Fibroblast of lung (primary cell): ENCODE data around the gene SNX20. TPM values are rescaled to one million over a fixed set of nuclear protein-coding genes. Genes with fewer than 3 reads are reported as not detected.

Source experiments
- DNase-seq, 2 donors: peaks; one replicate each; pipeline versions ENCODE4 v3.0.0 to v3.0.0-alpha.2; 2010; ENCODE audit warnings: low read depth in 2 of 2
- H2AFZ ChIP-seq: 2 replicates; pipeline ENCODE4 v1.5.1; 2012; ENCODE audit warnings: low read length, control low read depth, inconsistent platforms
- H3K27ac ChIP-seq: 2 replicates; pipeline ENCODE4 v1.5.1; 2011; ENCODE audit warnings: low read length, control low read depth; ENCODE audit not compliant: insufficient read depth
- H3K27me3 ChIP-seq: 2 replicates; pipeline ENCODE4 v1.5.1; 2011; ENCODE audit warnings: mild to moderate bottlenecking, low read length; ENCODE audit not compliant: control insufficient read depth, insufficient read depth
- H3K36me3 ChIP-seq: 2 replicates; pipeline ENCODE4 v1.5.1; 2011; ENCODE audit warnings: low read length; ENCODE audit not compliant: control insufficient read depth, insufficient read depth
- H3K4me1 ChIP-seq: 2 replicates; pipeline ENCODE4 v1.5.1; 2011; ENCODE audit warnings: low read length; ENCODE audit not compliant: control insufficient read depth, insufficient read depth; ENCODE audit errors: extremely low read depth
- H3K4me2 ChIP-seq: 2 replicates; pipeline ENCODE4 v1.5.1; 2011; ENCODE audit warnings: low read length, control low read depth; ENCODE audit not compliant: insufficient read depth; ENCODE audit errors: extremely low read depth
- H3K4me3 ChIP-seq, 4 experiments: fragments of 200-600 bp in 1 of 4; sonication (generic) in 1 of 4; replicated peaks in 1 of 4; 2 replicates each; pipeline ENCODE4 v1.5.1; 2011 to 2016; ENCODE audit warnings: low read length in 4 of 4, low read depth in 3 of 4, mild to moderate bottlenecking in 3 of 4, control low read depth in 2 of 4, inconsistent platforms in 1 of 4, mixed read lengths in 1 of 4; ENCODE audit not compliant: insufficient read depth in 1 of 4; ENCODE audit errors: control extremely low read depth in 1 of 4
- H3K79me2 ChIP-seq: 2 replicates; pipeline ENCODE4 v1.5.1; 2012; ENCODE audit warnings: mild to moderate bottlenecking, low read length, inconsistent platforms; ENCODE audit not compliant: control insufficient read depth, insufficient read depth
- H3K9ac ChIP-seq: 2 replicates; pipeline ENCODE4 v1.5.1; 2011; ENCODE audit warnings: mild to moderate bottlenecking, low read length, control low read depth; ENCODE audit not compliant: insufficient read depth
- H3K9me3 ChIP-seq: 2 replicates; pipeline ENCODE4 v1.5.1; 2012; ENCODE audit warnings: low read depth, low read length; ENCODE audit not compliant: control insufficient read depth, insufficient read depth
- H4K20me1 ChIP-seq: 2 replicates; pipeline ENCODE4 v1.5.1; 2011; ENCODE audit warnings: low read length; ENCODE audit not compliant: control insufficient read depth, insufficient read depth; ENCODE audit errors: extremely low read depth
- EZH2 ChIP-seq: IDR thresholded peaks from 2 replicates; pipeline ENCODE4 v1.5.1; 2012; ENCODE audit warnings: low read length, control low read depth, mild to moderate bottlenecking; ENCODE audit errors: missing control alignments
- polyA plus RNA-seq, 2 donors: library from polyadenylated mRNA; depleted of rRNA in 1 of 2; stranded (reverse) in 1 of 2; unstranded in 1 of 2; fragments of >200 nt; gene quantifications; 2 replicates each; pipeline ENCODE4 v1.2.1, GENCODE V29; 2011 to 2012; ENCODE audit warnings: missing spikeins in 1 of 2
- total RNA-seq: library from RNA; depleted of rRNA; stranded (reverse); fragments of >200 nt; gene quantifications from 2 replicates; pipeline ENCODE4 v1.2.1, GENCODE V29; 2014
- TF ChIP-seq, protein P1 (sequence below), 2 donors: IDR thresholded peaks in 1 of 2; conservative IDR thresholded peaks in 1 of 2; 1 replicate in 1 of 2; 2 replicates in 1 of 2; pipeline ENCODE4 v1.5.1; 2011 to 2012; ENCODE audit warnings: low read length in 2 of 2, control low read depth in 1 of 2, inconsistent platforms in 1 of 2, low read depth in 1 of 2, mild to moderate bottlenecking in 1 of 2

The SNX20 gene
- total and polyA plus RNA-seq, 2 donors (not counting 1 experiment from before 2014, with no cell fraction given) = not detected

DNA sequence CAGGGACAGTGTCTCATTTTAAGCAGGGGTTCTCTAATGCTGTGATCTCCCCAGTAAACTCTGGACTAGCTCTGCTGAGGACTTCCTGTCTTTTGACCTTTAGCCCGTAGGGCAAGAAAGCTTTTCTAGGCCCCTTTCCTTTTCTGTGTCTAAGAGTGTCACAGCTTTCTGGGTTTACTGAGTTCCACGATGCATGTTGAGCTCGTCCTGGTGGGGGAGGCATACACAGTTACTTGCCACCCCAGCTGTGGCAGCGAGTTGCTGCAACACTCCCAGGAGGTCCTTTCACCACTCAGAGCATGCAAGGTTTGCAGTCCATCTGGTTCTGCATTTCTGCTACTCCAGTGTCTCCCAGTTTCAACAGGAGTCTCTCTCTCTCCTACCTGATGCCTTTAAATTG is 36.0 kb upstream of the SNX20 start:
- Histone ChIP-seq H2AFZ (no peak overlapping the region), H3K9me3 (no peaks in the 10 kb centered on the region), H3K4me3 (no peak overlapping the region), H3K79me2 (no peaks in the 10 kb centered on the region), H3K4me1 (no peaks in the 10 kb centered on the region), H3K27ac (no peak overlapping the region), H3K36me3 (no peaks in the 10 kb centered on the region), H3K27me3 (no peaks in the 10 kb centered on the region), H3K9ac (no peak overlapping the region), H4K20me1 (no peaks in the 10 kb centered on the region), H3K4me2 (no peak overlapping the region)
- no peak for TF ChIP-seq EZH2
- TF ChIP-seq, protein P1, sequence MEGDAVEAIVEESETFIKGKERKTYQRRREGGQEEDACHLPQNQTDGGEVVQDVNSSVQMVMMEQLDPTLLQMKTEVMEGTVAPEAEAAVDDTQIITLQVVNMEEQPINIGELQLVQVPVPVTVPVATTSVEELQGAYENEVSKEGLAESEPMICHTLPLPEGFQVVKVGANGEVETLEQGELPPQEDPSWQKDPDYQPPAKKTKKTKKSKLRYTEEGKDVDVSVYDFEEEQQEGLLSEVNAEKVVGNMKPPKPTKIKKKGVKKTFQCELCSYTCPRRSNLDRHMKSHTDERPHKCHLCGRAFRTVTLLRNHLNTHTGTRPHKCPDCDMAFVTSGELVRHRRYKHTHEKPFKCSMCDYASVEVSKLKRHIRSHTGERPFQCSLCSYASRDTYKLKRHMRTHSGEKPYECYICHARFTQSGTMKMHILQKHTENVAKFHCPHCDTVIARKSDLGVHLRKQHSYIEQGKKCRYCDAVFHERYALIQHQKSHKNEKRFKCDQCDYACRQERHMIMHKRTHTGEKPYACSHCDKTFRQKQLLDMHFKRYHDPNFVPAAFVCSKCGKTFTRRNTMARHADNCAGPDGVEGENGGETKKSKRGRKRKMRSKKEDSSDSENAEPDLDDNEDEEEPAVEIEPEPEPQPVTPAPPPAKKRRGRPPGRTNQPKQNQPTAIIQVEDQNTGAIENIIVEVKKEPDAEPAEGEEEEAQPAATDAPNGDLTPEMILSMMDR (conservative IDR thresholded peaks at IDR 0.05 in 1 of 2, IDR thresholded peaks at IDR 0.05 in 1 of 2; ENCODE audit: low read depth in 1 of 2, low read length in 2 of 2) = no peak
- no peak for DNase-seq

DNA sequence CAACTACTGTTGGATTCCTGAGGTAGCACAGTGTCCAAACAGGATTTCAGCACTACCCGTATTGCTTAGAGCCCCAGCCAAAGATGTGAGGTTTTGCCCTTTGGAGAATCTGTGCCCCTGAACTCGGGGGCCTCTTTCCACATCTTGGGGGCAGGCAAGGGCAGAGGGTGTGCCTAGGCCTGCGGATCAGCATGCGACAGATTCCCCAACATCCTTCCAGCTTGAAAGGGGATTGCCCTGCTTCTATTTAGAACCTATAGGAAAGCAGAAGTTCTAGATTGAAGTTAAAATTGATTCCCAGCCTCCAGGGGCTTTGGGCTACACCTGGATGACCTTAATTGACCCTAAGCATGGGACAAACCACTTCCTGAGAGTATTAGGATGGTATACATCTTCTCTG is 31.8 kb upstream of the SNX20 start:
- DNase-seq = no peak
- no peaks in the 10 kb centered on the region for H3K27me3 ChIP-seq
- TF ChIP-seq, protein P1 (conservative IDR thresholded peaks at IDR 0.05 in 1 of 2, IDR thresholded peaks at IDR 0.05 in 1 of 2; ENCODE audit: low read depth in 1 of 2, low read length in 2 of 2) = no peak
- TF ChIP-seq EZH2 = no peak
- no peaks in the 10 kb centered on the region for H3K9me3 ChIP-seq
- H3K4me1 ChIP-seq = no peaks in the 10 kb centered on the region
- no peak overlapping the region for H3K4me3 ChIP-seq
- H3K79me2 ChIP-seq = no peaks in the 10 kb centered on the region
- no peak overlapping the region for H3K9ac ChIP-seq
- no peaks in the 10 kb centered on the region for H4K20me1 ChIP-seq
- no peak overlapping the region for H3K4me2 ChIP-seq
- H2AFZ ChIP-seq = no peak overlapping the region
- H3K27ac ChIP-seq = no peak overlapping the region
- H3K36me3 ChIP-seq = no peaks in the 10 kb centered on the region

- H3K27ac ChIP-seq = no peak overlapping the region
- no peaks in the 10 kb centered on the region for H3K36me3 ChIP-seq
- DNase-seq = no peak
- no peaks in the 10 kb centered on the region for H3K27me3 ChIP-seq
- no peaks in the 10 kb centered on the region for H3K79me2 ChIP-seq
- H3K4me2 ChIP-seq = no peak overlapping the region
- no peak for TF ChIP-seq EZH2
- TF ChIP-seq, protein P1 (conservative IDR thresholded peaks at IDR 0.05 in 1 of 2, IDR thresholded peaks at IDR 0.05 in 1 of 2; ENCODE audit: low read depth in 1 of 2, low read length in 2 of 2) = no peak
- no peaks in the 10 kb centered on the region for H3K9me3 ChIP-seq
- no peak overlapping the region for H3K9ac ChIP-seq
- no peak overlapping the region for H2AFZ ChIP-seq
- H4K20me1 ChIP-seq = no peaks in the 10 kb centered on the region
- H3K4me1 ChIP-seq = no peaks in the 10 kb centered on the region
- no peak overlapping the region for H3K4me3 ChIP-seq
These were observed 31.4 kb upstream of the SNX20 start for GRCh38 chr16:50712560-50712898.
